Kidney (tissue), 14 donors: ENCODE data around the gene STYK1. TPM values are rescaled to one million over a fixed set of nuclear protein-coding genes. Genes with fewer than 3 reads are reported as not detected.

Experiments
- DNase-seq, 5 donors: peaks; one replicate each; pipeline ENCODE4 v3.0.0-alpha.2; 2013 to 2020
- FAIRE-seq: peaks from 2 replicates; lab custom pipeline; 2012; peaks lifted over from hg19 to GRCh38; lab: Jason Lieb, UNC
- H3K27ac ChIP-seq, 2 donors: one replicate each; pipeline ENCODE4 v1.7.0; 2013; ENCODE audit warnings: low read depth in 2 of 2, low read length in 2 of 2, inconsistent platforms in 1 of 2
- H3K27me3 ChIP-seq: one replicate; pipeline ENCODE4 v1.7.1; 2013; ENCODE audit warnings: low read length, inconsistent platforms; ENCODE audit not compliant: control insufficient read depth, insufficient read depth
- H3K36me3 ChIP-seq, 3 donors: one replicate each; pipeline versions ENCODE4 v1.7.0 to v1.7.1; 2013; ENCODE audit warnings: low read length in 3 of 3, control low read depth in 1 of 3, inconsistent platforms in 1 of 3; ENCODE audit not compliant: insufficient read depth in 3 of 3, control insufficient read depth in 2 of 3
- H3K4me1 ChIP-seq, 3 donors: one replicate each; pipeline versions ENCODE4 v1.7.0 to v1.7.1; 2013; ENCODE audit warnings: low read length in 3 of 3, inconsistent platforms in 1 of 3, low read depth in 1 of 3; ENCODE audit not compliant: control insufficient read depth in 2 of 3, insufficient read depth in 2 of 3
- H3K4me3 ChIP-seq, 3 donors: one replicate each; pipeline versions ENCODE4 v1.7.0 to v1.8.1; 2013; ENCODE audit warnings: low read length in 3 of 3, control low read depth in 1 of 3, inconsistent platforms in 1 of 3
- H3K9ac ChIP-seq, 3 donors: one replicate each; pipeline versions ENCODE4 v1.7.0 to v1.7.1; 2013; ENCODE audit warnings: low read length in 3 of 3, control low read depth in 1 of 3, inconsistent platforms in 1 of 3
- H3K9me3 ChIP-seq, 3 donors: one replicate each; pipeline versions ENCODE4 v1.7.0 to v1.7.1; 2013; ENCODE audit warnings: low read length in 3 of 3, control low read depth in 1 of 3, inconsistent platforms in 1 of 3; ENCODE audit not compliant: control insufficient read depth in 2 of 3, insufficient read depth in 1 of 3
- intact Hi-C: fragments of 100-400 bp; cut with DNase I; formaldehyde crosslinking; loops from one replicate; pipeline ENCODE4 v1.11.1; 2022
- polyA plus RNA-seq: library from polyadenylated mRNA; stranded (reverse); fragments of 350-450 nt; fragmentation: Illumina TruSeq; extraction: RNeasy Lipid Tissue Mini Kit (QIAGEN cat#74804); gene quantifications from one replicate; pipeline ENCODE4 v1.2.3, GENCODE V29; 2014; ENCODE audit warnings: low read depth, low replicate concordance; ENCODE audit not compliant: insufficient read depth
- total RNA-seq: library from RNA; stranded (reverse); fragmentation: NEBNext Ultra II Directional; extraction: Animal tissue kit (Norgen Biotek cat#: 25700); gene quantifications from one replicate; pipeline ENCODE4 v1.2.1, GENCODE V29; 2021
- TF ChIP-seq, protein P1 (sequence below): IDR thresholded peaks from 3 replicates; pipeline ENCODE4 v1.5.1; 2012; ENCODE audit warnings: mild to moderate bottlenecking, moderate library complexity, borderline replicate concordance; ENCODE audit not compliant: insufficient read depth; ENCODE audit errors: extremely low read depth
- donor health status: control.
- donor health status: control.
- donor health status: control.
- donor health status: control.
- donor health status: control.
- donor health status: DM: yes; HTN: yes; CAD: no.
- donor health status: Normal renal cell carcinoma (clear cell type).

The STYK1 gene
- total and polyA plus RNA-seq, 2 donors from 2014 or later: 0.58 to 1.6 TPM

DNA sequence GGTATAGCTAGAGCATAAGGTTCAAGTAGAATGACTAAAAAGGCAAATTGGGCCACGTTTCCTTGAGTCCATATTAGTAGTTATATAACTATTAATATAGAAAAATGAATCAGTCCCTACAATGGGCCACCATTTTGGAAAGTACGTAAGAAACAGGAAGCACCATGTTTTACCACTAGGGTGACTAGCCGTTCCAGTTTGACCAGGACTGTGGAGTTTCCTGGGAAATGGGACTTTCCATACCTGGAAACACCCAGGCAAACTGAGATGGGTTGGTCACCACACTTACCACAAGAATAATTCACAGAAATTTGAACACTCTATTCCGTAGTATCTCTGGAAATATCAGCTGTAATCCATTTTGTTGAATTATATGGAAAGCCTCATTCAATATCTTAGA is 58.3 kb downstream of the STYK1 start:
- Histone ChIP-seq H3K4me1 (peaks cover 0 to 7% (median 6%) of the 10 kb centered on the region in 3 donors), H3K27me3 (no peaks in the 10 kb centered on the region), H3K9ac (no peak overlapping the region), H3K9me3 (no peaks in the 10 kb centered on the region), H3K4me3 (no peak overlapping the region), H3K27ac (no peak overlapping the region), H3K36me3 (no peaks in the 10 kb centered on the region)
- TF ChIP-seq, protein P1, sequence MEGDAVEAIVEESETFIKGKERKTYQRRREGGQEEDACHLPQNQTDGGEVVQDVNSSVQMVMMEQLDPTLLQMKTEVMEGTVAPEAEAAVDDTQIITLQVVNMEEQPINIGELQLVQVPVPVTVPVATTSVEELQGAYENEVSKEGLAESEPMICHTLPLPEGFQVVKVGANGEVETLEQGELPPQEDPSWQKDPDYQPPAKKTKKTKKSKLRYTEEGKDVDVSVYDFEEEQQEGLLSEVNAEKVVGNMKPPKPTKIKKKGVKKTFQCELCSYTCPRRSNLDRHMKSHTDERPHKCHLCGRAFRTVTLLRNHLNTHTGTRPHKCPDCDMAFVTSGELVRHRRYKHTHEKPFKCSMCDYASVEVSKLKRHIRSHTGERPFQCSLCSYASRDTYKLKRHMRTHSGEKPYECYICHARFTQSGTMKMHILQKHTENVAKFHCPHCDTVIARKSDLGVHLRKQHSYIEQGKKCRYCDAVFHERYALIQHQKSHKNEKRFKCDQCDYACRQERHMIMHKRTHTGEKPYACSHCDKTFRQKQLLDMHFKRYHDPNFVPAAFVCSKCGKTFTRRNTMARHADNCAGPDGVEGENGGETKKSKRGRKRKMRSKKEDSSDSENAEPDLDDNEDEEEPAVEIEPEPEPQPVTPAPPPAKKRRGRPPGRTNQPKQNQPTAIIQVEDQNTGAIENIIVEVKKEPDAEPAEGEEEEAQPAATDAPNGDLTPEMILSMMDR: no peak
- FAIRE-seq: no peak
- DNase-seq: no peak
- intact Hi-C loops: no loop called here

DNA sequence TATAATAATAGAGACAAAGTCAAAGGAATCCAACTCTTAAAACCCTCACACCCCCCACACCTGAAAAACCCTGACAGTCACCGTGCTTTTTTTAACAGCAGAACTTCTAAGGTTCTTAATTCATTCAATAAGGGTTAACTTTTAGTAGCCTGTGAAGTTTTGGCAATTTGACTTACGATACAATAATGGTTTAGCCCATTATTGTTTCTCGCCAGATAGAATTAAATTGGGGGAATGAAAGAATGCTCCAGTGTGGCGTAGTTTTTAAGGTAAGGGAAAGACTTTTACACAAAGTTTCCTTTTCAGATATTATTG is 59.8 kb downstream of the STYK1 start:
- DNase-seq: no peak
- H3K9me3 ChIP-seq: no peaks in the 10 kb centered on the region
- peaks cover 0 to 5% (median 0%) of the 10 kb centered on the region in 3 donors for H3K36me3 ChIP-seq
- peaks cover 0 to 7% (median 6%) of the 10 kb centered on the region in 3 donors for H3K4me1 ChIP-seq
- TF ChIP-seq, protein P1: no peak
- peak overlapping the region; percentile 95 to 99 (median 97) for H3K4me3 ChIP-seq
- peak overlapping the region; percentile 75 to 99 (median 86) for H3K9ac ChIP-seq
- FAIRE-seq: no peak
- no peaks in the 10 kb centered on the region for H3K27me3 ChIP-seq
- intact Hi-C loops: no loop called here
- H3K27ac ChIP-seq: peak overlapping the region in 1 of 2 donors; percentile 79

- H3K4me3 ChIP-seq: peak within 1 kb of the TSS; percentile 95 to 99 (median 97)
- intact Hi-C loops: no loop called here
- no peaks in the 10 kb centered on the region for H3K9me3 ChIP-seq
- DNase-seq: peak; percentile 97 to 99 (median 98)
- H3K9ac ChIP-seq: peak within 1 kb of the TSS; percentile 75 to 99 (median 86)
- H3K27me3 ChIP-seq: no peaks in the 10 kb centered on the region
- H3K27ac ChIP-seq: peak within 1 kb of the TSS; percentile 73 to 79
- peaks cover 0 to 5% (median 3%) of the 10 kb centered on the region in 3 donors for H3K36me3 ChIP-seq
- peaks cover 0 to 7% (median 6%) of the 10 kb centered on the region in 3 donors for H3K4me1 ChIP-seq
- TF ChIP-seq, protein P1: no peak
- peak; percentile 60 for FAIRE-seq
These were observed 60.4 kb downstream of the STYK1 start, which contains the start of gene MAGOHB for GRCh38 chr12:10613349-10614055. Gene MAGOHB (minus strand): TSS chr12:10613609. CDS start chr12:10613532, 77 bp downstream.
